NCI-H2171 (cell line): Measurements from ENCODE around the gene PRKN.

Source experiments
- DNase-seq: peaks from one replicate; lab custom pipeline; 2025; lab: John Stamatoyannopoulos, UW

The PRKN gene

GRCh38 chr6:161954699-161955276, 772.8 kb downstream of the PRKN start:
- no peak for DNase-seq

GRCh38 chr6:161954077-161954476, 773.5 kb downstream of the PRKN start:
- no peak for DNase-seq

- no peak for DNase-seq
Observed at GRCh38 chr6:161951126-161951525, 776.4 kb downstream of the PRKN start.

- DNase-seq, result no peak
Observed at GRCh38 chr6:161949531-161949930, 778.0 kb downstream of the PRKN start.

- no peak for DNase-seq
Observed at GRCh38 chr6:161948462-161948861, 779.1 kb downstream of the PRKN start.

- no peak for DNase-seq
Observed at GRCh38 chr6:161947371-161947770, 780.2 kb downstream of the PRKN start.

GRCh38 chr6:161946461-161946860, 781.1 kb downstream of the PRKN start:
- DNase-seq, result no peak

GRCh38 chr6:161943561-161943960, 784.0 kb downstream of the PRKN start:
- DNase-seq, result no peak

- no peak for DNase-seq
Observed at GRCh38 chr6:161941565-161941964, 786.0 kb downstream of the PRKN start.

- no peak for DNase-seq
Observed at GRCh38 chr6:161940519-161940918, 787.0 kb downstream of the PRKN start.

GRCh38 chr6:161926324-161926723, 801.2 kb downstream of the PRKN start:
- DNase-seq, result no peak

GRCh38 chr6:161924516-161925116, 803.0 kb downstream of the PRKN start:
- no peak for DNase-seq

GRCh38 chr6:161922631-161923119, 804.9 kb downstream of the PRKN start:
- no peak for DNase-seq

- DNase-seq, result no peak
Observed at GRCh38 chr6:161921602-161922395, 805.8 kb downstream of the PRKN start.

- no peak for DNase-seq
Observed at GRCh38 chr6:161919691-161920090, 807.9 kb downstream of the PRKN start.

GRCh38 chr6:161918628-161919205, 808.8 kb downstream of the PRKN start:
- DNase-seq, result no peak

- DNase-seq, result no peak
Observed at GRCh38 chr6:161918109-161918531, 809.4 kb downstream of the PRKN start.

GRCh38 chr6:161917645-161918044, 809.9 kb downstream of the PRKN start:
- DNase-seq, result no peak

- DNase-seq, result no peak
Observed at GRCh38 chr6:161915456-161915964, 812.1 kb downstream of the PRKN start.

- no peak for DNase-seq
Observed at GRCh38 chr6:161908872-161909271, 818.7 kb downstream of the PRKN start.

- DNase-seq, result no peak
Observed at GRCh38 chr6:161906571-161906970, 821.0 kb downstream of the PRKN start.

GRCh38 chr6:161903584-161904212, 823.9 kb downstream of the PRKN start:
- DNase-seq, result no peak
